HEK293 (cell line): ENCODE data around the gene MAMDC2.

Source experiments
- CTCF ChIA-PET: fragments of 350-600 bp; formaldehyde crosslinking; extraction: SDS; loops from one replicate; lab custom pipeline; 2021; ENCODE audit warnings: antibody characterized with exemption; lab: Yijun Ruan, JAX
- POLR2A ChIA-PET: fragments of 300-600 bp; formaldehyde crosslinking; extraction: SDS; loops from one replicate; lab custom pipeline; 2020; ENCODE audit warnings: antibody characterized with exemption, inconsistent platforms; lab: Yijun Ruan, JAX
- H3K27ac ChIP-seq: fragments of 200-500 bp; sonication (Bioruptor generic); 2 replicates; pipeline ENCODE4 v1.5.1; 2014; ENCODE audit warnings: low read depth, low read length, control low read depth, inconsistent platforms; ENCODE audit errors: extremely low read depth
- H3K36me3 ChIP-seq, 2 experiments: fragments of 200-500 bp in 1 of 2; sonication (Bioruptor generic) in 1 of 2; 1 replicate in 1 of 2; 2 replicates in 1 of 2; pipeline ENCODE4 v1.5.1; 2014 to 2017; ENCODE audit warnings: inconsistent platforms in 2 of 2, low read length in 2 of 2; ENCODE audit not compliant: control insufficient read depth in 2 of 2, insufficient read depth in 1 of 2
- H3K4me1 ChIP-seq: fragments of 200-500 bp; sonication (Bioruptor generic); 2 replicates; pipeline ENCODE4 v1.5.1; 2014; ENCODE audit warnings: mild to moderate bottlenecking, low read length, inconsistent platforms; ENCODE audit not compliant: control insufficient read depth, insufficient read depth
- H3K4me3 ChIP-seq: 2 replicates; pipeline ENCODE4 v1.5.1; 2011; ENCODE audit warnings: low read depth, mild to moderate bottlenecking, control low read depth, low read length, moderate library complexity
- H3K9me3 ChIP-seq: fragments of 200-500 bp; sonication (Bioruptor generic); 2 replicates; pipeline ENCODE4 v1.5.1; 2014; ENCODE audit warnings: low read depth, low read length, inconsistent platforms; ENCODE audit not compliant: control insufficient read depth, insufficient read depth
- GLI2 ChIP-seq: fragments of 450-650 bp; formaldehyde crosslinking; IDR thresholded peaks from 2 replicates; pipeline ENCODE4; 2017; ENCODE audit warnings: missing biosample characterization, missing genetic modification characterization, low read depth, borderline replicate concordance
- KLF1 ChIP-seq: fragments of 450-650 bp; formaldehyde crosslinking; IDR thresholded peaks from 2 replicates; pipeline ENCODE4 v1.5.1; 2016; ENCODE audit warnings: missing biosample characterization, missing genetic modification characterization
- TCF7L2 ChIP-seq: IDR thresholded peaks from 2 replicates; pipeline ENCODE4 v1.6.1; 2011; ENCODE audit warnings: low read depth, mild to moderate bottlenecking, inconsistent platforms, low read length, moderate library complexity, borderline replicate concordance
- TRIM28 ChIP-seq: IDR thresholded peaks from 2 replicates; pipeline ENCODE4 v1.6.1; 2011; ENCODE audit warnings: low read length, control low read depth, borderline replicate concordance
- ZBTB48 ChIP-seq: fragments of 450-650 bp; formaldehyde crosslinking; IDR thresholded peaks from 2 replicates; pipeline ENCODE4 v1.5.1; 2016; ENCODE audit warnings: missing biosample characterization, missing genetic modification characterization
- ZIC2 ChIP-seq: fragments of 450-650 bp; formaldehyde crosslinking; IDR thresholded peaks from 2 replicates; pipeline ENCODE4 v1.5.1; 2016; ENCODE audit warnings: missing biosample characterization, missing genetic modification characterization
- ZNF121 ChIP-seq: fragments of 450-650 bp; formaldehyde crosslinking; IDR thresholded peaks from 2 replicates; pipeline ENCODE4 v1.5.1; 2016; ENCODE audit warnings: missing biosample characterization, missing genetic modification characterization
- ZNF155 ChIP-seq: fragments of 450-650 bp; formaldehyde crosslinking; IDR thresholded peaks from 2 replicates; pipeline ENCODE4 v1.5.1; 2016; ENCODE audit warnings: missing biosample characterization, missing genetic modification characterization
- ZNF280C ChIP-seq: fragments of 450-650 bp; formaldehyde crosslinking; IDR thresholded peaks from 2 replicates; pipeline ENCODE4 v1.5.1; 2016; ENCODE audit warnings: missing biosample characterization, missing genetic modification characterization
- ZNF394 ChIP-seq: fragments of 450-650 bp; formaldehyde crosslinking; IDR thresholded peaks from 2 replicates; pipeline ENCODE4 v1.5.1; 2016; ENCODE audit warnings: missing biosample characterization, missing genetic modification characterization, mild to moderate bottlenecking, moderate library complexity, borderline replicate concordance
- ZNF544 ChIP-seq: fragments of 450-650 bp; formaldehyde crosslinking; IDR thresholded peaks from 2 replicates; pipeline ENCODE4 v1.5.0; 2017; ENCODE audit warnings: missing biosample characterization, missing genetic modification characterization
- ZNF707 ChIP-seq: fragments of 450-650 bp; formaldehyde crosslinking; IDR thresholded peaks from 2 replicates; pipeline ENCODE4 v1.5.1; 2016; ENCODE audit warnings: missing biosample characterization, missing genetic modification characterization
- ZNF843 ChIP-seq: fragments of 450-650 bp; formaldehyde crosslinking; IDR thresholded peaks from 2 replicates; pipeline ENCODE4 v1.5.1; 2016; ENCODE audit warnings: missing biosample characterization, missing genetic modification characterization

Gene MAMDC2

DNA sequence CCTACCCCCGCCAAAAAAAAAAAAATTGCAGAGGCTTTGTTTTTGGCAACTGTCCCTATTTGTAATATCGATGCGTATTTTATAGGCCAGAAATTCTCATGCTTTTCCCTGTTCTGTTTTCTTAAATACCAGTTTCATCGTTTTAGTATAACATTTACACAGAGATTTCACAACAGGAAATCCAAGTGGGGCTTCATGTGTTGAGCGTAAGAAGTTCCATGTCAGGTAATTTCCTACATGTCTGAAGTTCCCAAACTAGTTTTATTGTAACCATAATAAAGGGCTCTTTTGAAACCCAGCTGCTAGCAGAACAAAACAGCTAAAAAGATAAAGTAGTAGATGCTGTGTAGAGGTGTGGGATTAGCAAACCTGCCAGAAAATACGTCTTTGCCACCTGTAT, 219.3 kb downstream of the MAMDC2 start:
- ChIA-PET POLR2A (no interaction called here), CTCF (no interaction called here)
- no peak overlapping the region for H3K4me3 ChIP-seq
- no peaks in the 10 kb centered on the region for H3K4me1 ChIP-seq
- H3K9me3 ChIP-seq: no peaks in the 10 kb centered on the region
- TF ChIP-seq TRIM28 (no peak), ZNF707 (tag by site-specific recombination) (no peak), GLI2 (tag by site-specific recombination) (no peak), ZNF843 (tag by site-specific recombination) (no peak), ZNF155 (tag by site-specific recombination) (no peak), ZBTB48 (tag by site-specific recombination) (no peak), ZNF280C (no peak), KLF1 (tag by site-specific recombination) (no peak), TCF7L2 (no peak), ZIC2 (tag by site-specific recombination) (no peak), ZNF544 (no peak)
- H3K27ac ChIP-seq: no peak overlapping the region
- peaks cover 42 to 70% of the 10 kb centered on the region in 2 experiments for H3K36me3 ChIP-seq

GRCh38 chr9:70263421-70263820, 219.8 kb downstream of the MAMDC2 start:
- Histone ChIP-seq H3K4me3 (no peak overlapping the region), H3K27ac (no peak overlapping the region), H3K4me1 (no peaks in the 10 kb centered on the region), H3K9me3 (no peaks in the 10 kb centered on the region)
- CTCF ChIA-PET: no interaction called here
- TF ChIP-seq ZNF394 (tag by site-specific recombination): no peak
- no peak for TF ChIP-seq ZNF121 (tag by site-specific recombination)
- TF ChIP-seq, all 188 proteins: peak for 0
- H3K36me3 ChIP-seq: peaks cover 42 to 73% of the 10 kb centered on the region in 2 experiments
- POLR2A ChIA-PET: interaction anchor here (0.7 kb wide), 1 partner anchor 339 kb away, joined by 3 read pairs; no protein-coding TSS in a partner anchor
